Thyroid gland (tissue), 4 donors: Measurements from ENCODE around the gene FOXI2.

Experiments used
- CTCF ChIP-seq, 6 experiments: fragments of 200-600 bp in 3 of 6; fragments of 450-650 bp in 3 of 6; sonication (generic) in 3 of 6; IDR thresholded peaks; one replicate each; pipeline ENCODE4 v1.5.1; 2016 to 2019; ENCODE audit warnings: antibody characterized with exemption in 6 of 6, mild to moderate bottlenecking in 2 of 6, inconsistent platforms in 1 of 6, moderate library complexity in 1 of 6
- POLR2A ChIP-seq, 2 donors: fragments of 450-650 bp; IDR thresholded peaks; one replicate each; pipeline ENCODE4 v1.6.1; 2017; ENCODE audit warnings: antibody characterized with exemption in 2 of 2, mild to moderate bottlenecking in 2 of 2, moderate library complexity in 1 of 2

GRCh38 chr10:127739908-127740307 lies 2.9 kb downstream of the FOXI2 start:
- no peak for TF ChIP-seq CTCF (IDR thresholded peaks at IDR 0.05)
- no peak for TF ChIP-seq POLR2A (IDR thresholded peaks at IDR 0.05)
